Keratinocyte (primary cell): Measurements from ENCODE around the gene DESI1. TPM values are rescaled to one million over a fixed set of nuclear protein-coding genes. Genes with fewer than 3 reads are reported as not detected.
"Not testable (repeated sequence)": the region's sequence is repeated elsewhere in the genome, so short reads cannot be mapped to it uniquely, and the experiment has no call there.

Source experiments
- DNase-seq: peaks from one replicate; pipeline ENCODE4 v3.0.0-alpha.2; 2011; ENCODE audit warnings: low read depth, missing footprints, low spot score
- FAIRE-seq: peaks from 2 replicates; lab custom pipeline; 2011; peaks lifted over from hg19 to GRCh38; lab: Jason Lieb, UNC
- H2AFZ ChIP-seq: 2 replicates; pipeline ENCODE4 v1.6.0; 2012; ENCODE audit warnings: low read length, control low read depth, inconsistent platforms; ENCODE audit not compliant: control insufficient read depth
- H3K27ac ChIP-seq: 2 replicates; pipeline ENCODE4 v1.5.1; 2011; ENCODE audit warnings: low read length; ENCODE audit not compliant: control insufficient read depth, insufficient read depth
- H3K27me3 ChIP-seq: 3 replicates; pipeline ENCODE4 v1.6.0; 2011; ENCODE audit warnings: low read length; ENCODE audit not compliant: control insufficient read depth, insufficient read depth; ENCODE audit errors: extremely low read depth
- H3K36me3 ChIP-seq, 2 experiments: 2 replicates in 1 of 2; 3 replicates in 1 of 2; pipeline ENCODE4 v1.5.1; 2011; ENCODE audit warnings: low read length in 2 of 2, mild to moderate bottlenecking in 1 of 2; ENCODE audit not compliant: control insufficient read depth in 2 of 2, insufficient read depth in 2 of 2; ENCODE audit errors: extremely low read depth in 1 of 2
- H3K4me1 ChIP-seq: 3 replicates; pipeline ENCODE4 v1.5.1; 2011; ENCODE audit warnings: low read length; ENCODE audit not compliant: control insufficient read depth, insufficient read depth; ENCODE audit errors: extremely low read depth
- H3K4me2 ChIP-seq: 3 replicates; pipeline ENCODE4 v1.6.0; 2011; ENCODE audit warnings: low read depth, low read length; ENCODE audit not compliant: control insufficient read depth, insufficient read depth; ENCODE audit errors: extremely low read depth
- H3K4me3 ChIP-seq, 3 experiments: fragments of 200-600 bp in 1 of 3; sonication (generic) in 1 of 3; 2 replicates in 2 of 3; 3 replicates in 1 of 3; pipeline ENCODE4 v1.5.1; 2011 to 2016; ENCODE audit warnings: low read length in 3 of 3, mild to moderate bottlenecking in 3 of 3, control low read depth in 2 of 3, inconsistent platforms in 1 of 3, low read depth in 1 of 3, mixed read lengths in 1 of 3, mixed run types in 1 of 3, moderate library complexity in 1 of 3; ENCODE audit not compliant: control insufficient read depth in 2 of 3, insufficient read depth in 2 of 3; ENCODE audit errors: extremely low read depth in 1 of 3
- H3K79me2 ChIP-seq: 2 replicates; pipeline ENCODE4 v1.6.0; 2012; ENCODE audit warnings: low read length; ENCODE audit not compliant: control insufficient read depth, insufficient read depth
- H3K9ac ChIP-seq: 3 replicates; pipeline ENCODE4 v1.6.0; 2011; ENCODE audit warnings: low read length; ENCODE audit not compliant: control insufficient read depth, insufficient read depth; ENCODE audit errors: extremely low read depth
- H3K9me1 ChIP-seq: 3 replicates; pipeline ENCODE4 v1.6.0; 2011; ENCODE audit warnings: low read length; ENCODE audit not compliant: control insufficient read depth, insufficient read depth; ENCODE audit errors: extremely low read depth
- H3K9me3 ChIP-seq: 2 replicates; pipeline ENCODE4 v1.5.1; 2012; ENCODE audit warnings: low read depth, low read length; ENCODE audit not compliant: control insufficient read depth
- H4K20me1 ChIP-seq: 3 replicates; pipeline ENCODE4 v1.6.0; 2011; ENCODE audit warnings: low read length; ENCODE audit not compliant: control insufficient read depth, insufficient read depth; ENCODE audit errors: extremely low read depth
- CTCF ChIP-seq, 3 experiments: IDR thresholded peaks in 1 of 3; conservative IDR thresholded peaks in 1 of 3; optimal IDR thresholded peaks in 1 of 3; 2 replicates in 2 of 3; 3 replicates in 1 of 3; pipeline versions ENCODE3 to v1.5.1; 2011; ENCODE audit warnings: low read length in 3 of 3, mild to moderate bottlenecking in 3 of 3, moderate library complexity in 2 of 3, control low read depth in 1 of 3, inconsistent platforms in 1 of 3; ENCODE audit not compliant: insufficient read depth in 2 of 3; ENCODE audit errors: extremely low read depth in 1 of 3
- EZH2 ChIP-seq: IDR thresholded peaks from one replicate; pipeline ENCODE4 v1.6.1; 2012; ENCODE audit warnings: inconsistent platforms, mild to moderate bottlenecking, low read length, moderate library complexity
- dilution Hi-C: fragments of 300-500 bp; cut with MboI; formaldehyde crosslinking; loops from one replicate; pipeline ENCODE4 v1.7.0; 2020; ENCODE audit warnings: low sequenced_read_pairs; ENCODE audit not compliant: extremely low pct_ligation_motif_present
- polyA plus RNA-seq, 5 experiments: library from polyadenylated mRNA; depleted of rRNA in 3 of 5; stranded (reverse) in 3 of 5; stranded (forward) in 1 of 5; unstranded in 1 of 5; fragments of >200 nt; gene quantifications; 1 replicate in 1 of 5; 2 replicates in 3 of 5; 3 replicates in 1 of 5; pipeline versions ENCODE4 v1.2.1 to v1.2.3, GENCODE V29; 2011 to 2012; ENCODE audit warnings: missing spikeins in 2 of 5, low read depth in 1 of 5, low replicate concordance in 1 of 5

DESI1 gene
- polyA plus RNA-seq, 1 donor (not counting 4 experiments of a cell fraction or from before 2014, with no cell fraction given): 32.8 TPM

DNA sequence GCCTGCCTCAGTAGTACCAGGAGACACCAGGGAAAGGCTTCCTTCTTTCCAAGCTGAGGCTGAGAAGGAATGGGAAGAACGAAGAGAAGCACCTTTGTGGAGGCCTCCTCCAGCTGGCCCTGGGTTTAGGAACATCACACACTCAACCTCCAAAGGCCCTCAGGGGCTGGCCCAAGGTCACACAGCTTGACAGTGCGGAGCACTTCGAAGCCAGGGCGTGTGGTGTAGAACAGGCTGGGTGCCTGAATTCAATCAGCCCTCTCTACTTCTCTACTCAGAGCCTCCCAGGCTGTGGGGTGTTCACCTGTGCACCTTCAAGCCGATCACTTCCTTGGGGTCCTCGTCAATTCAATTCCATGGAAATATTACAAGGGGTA lies 60.8 kb downstream of the DESI1 start:
- Histone ChIP-seq H3K79me2 (no peaks in the 10 kb centered on the region), H4K20me1 (no peaks in the 10 kb centered on the region), H3K4me1 (peaks cover 6% of the 10 kb centered on the region), H3K4me2 (no peak overlapping the region), H3K9ac (no peak overlapping the region), H3K4me3 (no peak overlapping the region), H3K27me3 (peaks cover 28% of the 10 kb centered on the region), H3K9me1 (no peaks in the 10 kb centered on the region), H3K9me3 (no peaks in the 10 kb centered on the region), H3K27ac (no peak overlapping the region), H2AFZ (no peak overlapping the region), H3K36me3 (no peaks in the 10 kb centered on the region)
- DNase-seq: no peak
- dilution Hi-C loops: no loop called here
- FAIRE-seq: no peak
- TF ChIP-seq CTCF (optimal IDR thresholded peaks at IDR 0.05 in 1 of 3, IDR thresholded peaks at IDR 0.05 in 1 of 3, conservative IDR thresholded peaks at IDR 0.05 in 1 of 3; ENCODE audit: extremely low read depth in 1 of 3, insufficient read depth in 2 of 3, low read length in 3 of 3) (no peak), EZH2 (no peak)

DNA sequence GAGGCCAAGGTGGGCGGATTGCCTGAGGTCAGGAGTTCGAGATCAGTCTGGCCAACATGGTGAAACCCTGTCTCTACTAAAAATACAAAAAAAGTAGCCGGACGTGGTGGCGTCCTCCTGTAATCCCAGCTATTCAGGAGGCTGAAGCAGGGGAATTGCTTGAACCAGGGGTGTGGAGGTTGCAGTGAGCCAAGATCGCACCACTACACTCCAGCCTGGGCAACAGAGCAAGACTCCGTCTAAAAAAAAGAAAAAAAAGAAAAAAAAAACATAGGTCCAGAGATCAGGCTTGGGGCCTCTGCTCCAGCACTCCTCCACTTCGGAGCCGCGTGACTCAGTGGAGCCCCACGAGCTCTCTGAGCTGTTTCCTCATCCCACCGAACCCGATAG lies 62.6 kb downstream of the DESI1 start:
- H3K4me3 ChIP-seq, H4K20me1 ChIP-seq, H3K9me3 ChIP-seq, DNase-seq, H3K9ac ChIP-seq, H2AFZ ChIP-seq, H3K4me1 ChIP-seq, H3K27ac ChIP-seq, H3K9me1 ChIP-seq, FAIRE-seq, H3K36me3 ChIP-seq, H3K4me2 ChIP-seq, dilution Hi-C loops, H3K79me2 ChIP-seq: not testable (repeated sequence)
- peaks cover 29% of the 10 kb centered on the region for H3K27me3 ChIP-seq
